ENCODE results near the gene SLC35B2.

The SLC35B2 gene, protein sequence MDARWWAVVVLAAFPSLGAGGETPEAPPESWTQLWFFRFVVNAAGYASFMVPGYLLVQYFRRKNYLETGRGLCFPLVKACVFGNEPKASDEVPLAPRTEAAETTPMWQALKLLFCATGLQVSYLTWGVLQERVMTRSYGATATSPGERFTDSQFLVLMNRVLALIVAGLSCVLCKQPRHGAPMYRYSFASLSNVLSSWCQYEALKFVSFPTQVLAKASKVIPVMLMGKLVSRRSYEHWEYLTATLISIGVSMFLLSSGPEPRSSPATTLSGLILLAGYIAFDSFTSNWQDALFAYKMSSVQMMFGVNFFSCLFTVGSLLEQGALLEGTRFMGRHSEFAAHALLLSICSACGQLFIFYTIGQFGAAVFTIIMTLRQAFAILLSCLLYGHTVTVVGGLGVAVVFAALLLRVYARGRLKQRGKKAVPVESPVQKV

DNA sequence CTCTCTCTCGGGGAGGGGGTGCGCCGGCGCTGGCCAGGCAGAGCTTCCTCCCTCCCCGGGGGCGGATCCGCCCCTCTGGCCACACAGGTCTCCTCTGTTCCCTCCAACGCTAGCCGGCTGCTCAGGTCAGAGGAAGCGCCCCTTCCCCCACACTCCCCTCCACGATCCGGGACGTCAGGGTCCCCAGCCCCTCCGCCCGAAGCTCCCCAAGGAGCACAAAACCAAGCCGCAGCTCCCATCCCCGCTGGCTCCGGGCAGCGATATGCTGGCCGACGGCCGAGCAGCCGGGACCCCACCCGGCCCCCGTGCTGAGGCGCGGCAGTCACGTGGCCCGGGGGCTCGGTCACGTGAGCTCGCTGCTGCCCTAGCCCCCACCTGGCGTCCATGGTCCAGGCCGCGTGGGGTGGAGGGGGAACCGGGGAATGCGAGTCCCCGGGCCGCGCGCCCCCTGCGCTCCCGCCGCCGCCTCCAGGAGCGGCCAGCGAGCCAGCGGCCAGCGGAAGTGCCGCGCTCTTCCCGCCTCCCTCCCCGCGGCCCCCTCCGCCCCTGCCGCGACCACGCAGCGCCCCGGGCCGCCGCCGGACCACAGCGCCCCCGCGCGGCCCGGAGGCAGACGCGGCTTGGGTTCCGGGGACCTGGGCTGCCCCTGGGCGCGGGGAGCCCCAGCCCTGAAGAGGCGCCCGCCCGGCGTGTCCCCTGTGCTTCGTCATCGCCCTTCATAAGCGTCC, at the start of gene SLC35B2:
Gene SLC35B2 (minus strand): TSS at position 504 of the 728 bp plus-strand sequence. CDS start 118 bp downstream, at position 386.
- DNase-seq: peak; percentile 89

DNA sequence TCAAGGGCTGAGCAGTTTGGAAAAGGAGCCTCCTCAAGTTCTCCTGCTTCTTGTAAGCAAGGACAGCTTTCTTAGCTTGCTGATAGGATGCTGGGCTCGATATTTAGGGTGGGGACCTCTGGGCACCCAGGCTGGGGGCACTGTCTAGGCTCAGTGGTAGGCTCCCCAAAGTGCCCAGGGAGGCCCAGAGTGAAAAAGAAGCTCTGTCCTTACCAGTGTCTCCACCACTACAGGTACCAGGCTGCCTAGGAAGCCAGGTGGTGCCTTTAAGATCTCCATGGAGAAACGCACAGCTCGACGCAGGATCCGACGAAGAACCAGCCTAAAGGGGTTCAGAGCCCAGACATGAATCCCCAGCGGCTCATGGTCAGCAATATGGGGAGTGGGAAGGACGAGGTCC, 49.4 kb upstream of the SLC35B2 start:
- no peak for DNase-seq

DNA sequence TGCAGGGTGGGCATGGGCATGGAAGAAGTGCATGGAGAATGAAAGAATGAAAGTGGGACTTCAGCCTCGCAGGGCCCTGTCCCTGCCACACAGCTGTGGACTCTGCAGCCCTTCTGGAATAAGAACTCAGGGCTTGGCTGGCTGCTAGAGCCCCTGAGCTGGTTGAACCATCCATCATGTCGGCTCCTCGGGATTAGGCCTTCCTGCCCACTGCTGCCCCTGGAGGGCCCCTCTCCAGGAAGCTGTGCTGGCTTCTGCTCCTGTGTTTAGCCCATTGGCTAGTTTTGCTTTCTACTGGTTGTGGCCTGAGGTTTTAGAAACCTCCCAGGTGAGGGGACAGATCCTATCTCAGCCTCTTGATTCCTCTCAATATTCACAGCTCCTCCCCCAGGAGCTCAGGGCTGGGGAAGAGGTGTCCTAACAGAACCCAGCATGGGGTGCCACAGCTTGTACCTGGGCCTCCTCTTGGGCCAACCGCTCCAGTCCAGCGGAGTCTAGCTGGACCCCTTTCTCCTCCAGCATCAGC, 47.9 kb upstream of the SLC35B2 start:
- no peak for DNase-seq

DNA sequence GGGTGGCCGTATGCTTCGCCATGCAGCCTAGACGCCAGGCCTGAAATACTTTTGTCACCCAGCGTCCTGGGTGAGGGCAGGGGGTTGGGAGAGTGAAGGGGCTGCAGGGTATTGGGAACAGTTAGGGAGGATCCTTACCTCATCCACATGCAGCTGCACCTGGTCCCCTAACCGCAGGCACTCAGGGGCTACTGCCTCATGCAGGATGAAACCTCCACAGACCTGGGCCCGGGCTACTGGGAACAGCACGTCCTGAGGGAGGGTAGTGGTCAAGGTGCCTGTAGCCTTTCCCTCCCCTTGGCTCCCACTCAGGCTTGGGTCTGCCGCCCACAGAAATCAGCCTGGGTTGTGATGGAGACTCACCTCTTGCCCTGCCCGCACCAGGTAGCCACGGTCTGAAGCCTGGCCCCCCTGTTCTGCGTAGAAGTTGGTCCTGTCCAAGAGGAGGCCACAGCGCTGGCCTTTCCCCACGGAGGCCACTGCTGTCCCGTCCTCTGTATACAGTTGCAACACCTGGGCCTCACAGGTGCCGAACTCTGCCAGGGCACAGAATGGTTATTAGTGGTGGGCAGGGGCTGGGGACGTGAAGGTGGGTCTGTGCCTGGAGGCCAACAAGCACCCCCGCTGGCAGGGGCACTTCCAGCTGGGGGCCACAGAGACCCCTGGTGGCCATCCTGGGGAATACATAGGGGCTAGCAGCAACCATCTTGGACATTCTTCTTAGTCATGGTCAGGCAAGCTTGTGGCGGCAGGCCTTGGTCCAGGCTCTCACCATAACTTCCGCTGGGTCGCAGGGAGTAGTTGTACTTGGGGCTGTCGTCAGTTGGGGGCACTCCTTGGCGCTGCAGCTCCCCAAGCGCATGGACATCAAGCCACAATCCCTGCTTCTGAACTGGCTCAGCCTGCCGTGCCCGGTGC, 47.2 kb upstream of the SLC35B2 start:
- peak; percentile 37 for DNase-seq

DNA sequence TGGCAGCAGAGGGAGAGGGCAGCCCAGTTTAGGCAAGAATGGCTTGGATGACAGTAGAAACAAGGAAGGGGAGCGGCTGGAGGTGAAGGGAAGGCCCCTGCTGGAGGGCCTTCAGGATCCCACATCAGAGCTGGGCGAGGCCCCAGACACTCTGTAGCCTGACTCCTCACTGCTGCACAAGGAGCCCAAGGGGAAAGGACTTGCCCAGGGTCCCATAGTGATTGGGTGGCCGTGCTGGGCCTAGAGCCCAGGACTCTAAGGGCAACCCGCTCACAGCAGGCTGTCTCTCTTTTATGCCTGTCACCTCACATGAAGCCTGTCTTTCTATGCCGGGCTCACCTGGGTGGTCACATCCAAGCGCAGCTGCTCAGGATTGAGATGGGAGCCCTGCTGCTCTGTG, 46.5 kb upstream of the SLC35B2 start:
- DNase-seq: no peak

DNA sequence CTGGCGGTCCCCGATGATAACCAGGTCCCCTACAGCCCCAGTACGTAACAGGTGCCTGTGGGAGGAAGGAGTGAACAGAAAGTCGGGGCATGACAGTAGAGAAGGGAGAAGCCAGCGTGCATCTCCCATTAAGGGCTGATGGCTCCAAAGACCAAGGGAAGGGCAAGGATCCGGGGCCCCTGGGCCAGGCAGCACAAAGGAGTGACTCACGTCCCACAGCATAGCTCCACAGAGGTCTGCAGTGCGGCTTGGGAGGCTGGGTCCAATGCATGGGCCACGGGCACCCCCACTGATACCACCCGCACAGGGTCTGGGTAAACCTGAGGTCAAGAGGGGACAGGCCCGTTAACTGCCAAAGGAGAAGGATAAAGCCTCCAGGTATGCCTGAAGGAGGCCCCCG, 45.5 kb upstream of the SLC35B2 start:
- no peak for DNase-seq

DNA sequence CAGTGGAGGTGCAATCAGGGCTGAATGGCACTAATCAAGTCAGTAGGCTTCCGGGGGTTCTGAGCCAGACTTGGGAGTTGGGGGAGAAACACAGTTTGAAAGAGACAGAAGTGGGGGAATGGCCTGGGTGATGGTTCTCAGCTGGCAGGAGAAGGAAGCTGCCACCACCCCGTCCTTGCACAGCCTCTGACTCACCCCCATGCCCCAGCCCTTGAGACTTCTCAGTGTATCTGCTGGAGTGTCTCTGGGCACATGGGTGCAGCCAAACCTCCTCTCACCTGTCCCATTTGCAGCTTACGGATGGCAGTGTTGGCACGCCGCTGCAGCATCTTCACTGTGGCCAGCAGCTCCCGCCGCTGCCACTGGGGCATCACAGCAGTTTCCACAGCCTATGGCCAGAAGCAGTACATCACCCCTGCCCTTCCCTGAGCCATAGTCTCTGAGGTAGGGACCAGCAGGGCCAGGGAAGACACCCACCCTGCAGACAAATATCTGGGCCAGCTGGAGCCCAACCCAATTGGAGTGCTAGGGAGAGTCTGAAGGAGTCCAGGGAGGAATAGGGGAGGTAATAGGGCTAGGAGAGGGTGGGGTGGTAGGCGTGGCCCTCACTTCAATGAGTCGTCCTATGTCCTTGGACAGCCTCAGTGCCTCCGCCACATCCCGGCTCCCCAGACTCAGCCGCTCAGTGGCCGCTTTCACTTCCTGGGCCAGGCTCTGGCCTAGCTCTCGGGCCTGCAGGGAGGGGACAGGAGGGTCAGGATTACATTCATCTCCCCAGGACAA, 44.6 kb upstream of the SLC35B2 start:
- no peak for DNase-seq

DNA sequence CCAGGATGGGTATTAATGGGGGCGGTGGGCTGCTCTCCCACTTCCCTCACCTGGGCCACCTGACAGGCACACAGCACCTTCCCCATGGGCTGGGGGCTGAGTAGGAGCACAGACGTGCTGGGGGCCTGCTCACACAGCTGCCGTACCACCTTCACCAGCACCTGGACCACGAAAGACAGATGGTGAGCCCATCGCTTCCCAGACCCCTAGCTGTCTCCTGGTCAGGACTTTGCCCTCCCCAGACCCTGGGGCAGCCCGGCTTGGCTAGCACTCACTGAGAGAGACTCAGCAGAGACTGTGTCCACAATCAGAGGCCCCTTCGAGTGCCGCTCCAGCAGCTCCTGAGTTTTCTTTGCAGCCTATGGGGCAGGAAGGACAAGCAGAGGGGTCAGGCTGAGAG, 43.8 kb upstream of the SLC35B2 start:
- no peak for DNase-seq

DNA sequence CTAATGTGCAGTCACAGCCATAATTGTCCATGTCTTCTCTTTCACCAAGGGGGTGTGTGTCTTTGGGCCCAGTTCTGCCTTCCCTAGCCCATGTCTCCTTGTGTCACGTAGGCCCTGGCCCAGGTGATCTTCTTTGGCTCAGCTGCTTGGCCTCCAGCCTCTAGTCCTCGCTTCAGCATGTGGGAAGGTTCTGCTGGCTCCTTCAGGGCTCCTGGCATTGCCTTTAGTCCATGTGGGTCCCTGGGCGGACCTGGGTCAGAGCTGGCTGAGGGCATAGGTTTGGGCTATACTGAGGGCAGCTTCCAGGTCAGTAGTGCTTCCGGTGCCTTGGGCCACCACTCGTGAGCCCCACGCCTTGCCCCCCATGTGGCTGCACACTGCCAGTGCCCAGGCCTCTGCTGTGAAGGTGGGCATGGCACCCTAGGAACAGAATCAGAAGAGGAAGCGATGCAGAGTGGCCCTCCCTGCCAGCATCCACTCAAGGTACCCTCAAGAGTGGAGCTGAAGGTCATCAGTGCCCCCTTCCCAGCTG, 43.0 kb upstream of the SLC35B2 start:
- DNase-seq: no peak

DNA sequence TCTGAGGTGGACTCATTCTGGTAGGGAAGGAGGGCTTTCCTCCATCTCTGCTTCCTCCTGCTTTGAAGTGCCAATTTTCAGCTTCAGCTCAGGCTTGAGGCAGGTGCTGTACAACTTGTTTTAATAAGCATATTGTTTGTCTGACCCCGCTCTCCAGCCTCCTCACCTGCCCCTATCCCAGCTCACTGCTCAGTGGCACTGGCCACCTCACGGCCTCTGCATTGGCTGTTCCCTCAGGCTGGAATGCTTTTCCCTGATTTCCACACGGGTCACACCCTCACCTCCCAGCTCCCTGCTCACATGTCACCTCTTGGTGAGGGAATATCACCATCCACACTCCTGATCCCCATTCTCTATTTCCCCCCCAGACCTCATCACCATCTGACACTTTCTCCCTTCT, 41.5 kb upstream of the SLC35B2 start:
- DNase-seq: no peak

DNA sequence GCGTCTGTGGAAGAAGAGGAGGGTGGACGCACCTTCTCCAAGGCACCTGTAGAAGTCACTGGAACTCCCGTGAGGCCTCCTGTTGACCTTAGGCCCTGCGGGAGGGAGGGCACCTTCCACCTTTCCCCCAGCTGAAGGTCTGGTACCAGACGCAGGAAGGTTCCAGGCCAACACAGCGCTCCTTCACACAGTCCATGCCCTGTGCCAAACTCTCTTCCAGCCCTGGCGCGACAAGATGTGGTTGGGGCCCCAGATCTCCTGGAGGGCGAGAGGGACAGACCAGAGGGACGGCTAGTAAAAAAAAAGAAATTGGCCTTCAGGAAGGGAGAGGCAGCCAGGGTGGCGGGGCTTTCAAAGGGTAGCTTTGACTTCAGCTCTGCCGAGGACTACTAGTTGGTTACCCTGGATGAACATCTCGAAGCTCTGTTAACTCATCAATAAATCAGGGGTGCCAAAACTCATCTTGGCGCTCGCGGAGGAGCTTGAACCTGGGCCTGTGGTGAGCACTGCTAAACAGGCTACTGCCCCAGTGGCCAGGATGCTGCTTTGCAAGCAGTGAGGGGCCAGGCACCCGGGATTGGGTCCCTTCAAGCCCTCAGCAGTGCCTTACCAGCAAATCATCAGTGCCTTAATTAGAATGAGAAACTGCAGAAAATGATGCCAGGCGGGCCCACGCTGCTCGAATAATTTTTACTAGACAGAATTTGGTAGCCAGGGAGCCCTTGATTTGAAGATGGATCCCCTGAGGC, 40.9 kb upstream of the SLC35B2 start:
- no peak for DNase-seq

DNA sequence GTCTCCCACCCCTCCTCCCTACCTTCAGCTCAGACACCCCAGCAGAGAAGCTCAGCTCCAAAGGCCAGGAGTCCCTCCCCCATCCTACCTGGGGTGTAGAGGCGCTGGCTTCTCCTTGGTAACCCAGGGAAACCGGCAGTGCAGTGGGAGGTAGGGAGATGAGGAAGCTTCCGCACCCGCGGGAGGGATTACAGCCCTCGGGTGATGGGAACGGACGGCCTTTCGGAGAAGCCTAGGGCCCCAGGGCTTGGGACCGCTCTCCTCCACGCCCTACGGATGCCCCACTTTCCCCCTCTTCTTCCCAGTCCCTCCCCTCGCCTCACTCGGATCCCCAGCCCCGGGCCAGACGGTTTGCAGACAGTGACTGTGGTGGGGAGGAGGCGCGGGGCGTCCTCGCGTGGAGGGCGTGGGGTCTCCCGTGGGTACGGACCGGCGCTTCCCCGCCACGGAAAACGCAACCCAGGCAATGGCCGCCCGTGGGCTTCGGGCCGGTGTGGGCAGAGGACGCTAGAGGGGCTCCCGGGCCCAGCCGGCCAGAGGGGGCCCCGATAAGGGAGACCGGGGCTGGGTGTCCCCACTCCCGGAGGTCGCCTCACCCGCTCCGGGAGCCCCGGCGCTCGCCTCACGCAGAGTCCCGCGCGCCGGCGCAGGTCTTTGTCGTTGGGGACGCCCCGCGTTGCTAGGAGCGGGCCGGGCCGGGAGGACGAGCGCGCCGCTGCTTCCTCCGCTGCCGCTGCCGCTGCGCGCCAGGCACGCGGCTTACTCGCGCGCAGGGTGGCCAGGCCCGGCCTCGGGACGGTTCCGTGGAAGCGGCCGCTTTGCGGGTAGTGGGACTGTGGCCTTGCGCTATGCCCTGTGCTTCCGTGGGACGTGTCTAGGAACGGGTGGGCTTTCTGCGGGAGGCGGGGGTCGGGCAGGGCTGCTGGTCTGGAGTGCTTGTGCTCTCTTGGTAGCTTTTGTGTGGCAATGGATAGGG, 40.0 kb upstream of the SLC35B2 start:
- peak; percentile 74 for DNase-seq

DNA sequence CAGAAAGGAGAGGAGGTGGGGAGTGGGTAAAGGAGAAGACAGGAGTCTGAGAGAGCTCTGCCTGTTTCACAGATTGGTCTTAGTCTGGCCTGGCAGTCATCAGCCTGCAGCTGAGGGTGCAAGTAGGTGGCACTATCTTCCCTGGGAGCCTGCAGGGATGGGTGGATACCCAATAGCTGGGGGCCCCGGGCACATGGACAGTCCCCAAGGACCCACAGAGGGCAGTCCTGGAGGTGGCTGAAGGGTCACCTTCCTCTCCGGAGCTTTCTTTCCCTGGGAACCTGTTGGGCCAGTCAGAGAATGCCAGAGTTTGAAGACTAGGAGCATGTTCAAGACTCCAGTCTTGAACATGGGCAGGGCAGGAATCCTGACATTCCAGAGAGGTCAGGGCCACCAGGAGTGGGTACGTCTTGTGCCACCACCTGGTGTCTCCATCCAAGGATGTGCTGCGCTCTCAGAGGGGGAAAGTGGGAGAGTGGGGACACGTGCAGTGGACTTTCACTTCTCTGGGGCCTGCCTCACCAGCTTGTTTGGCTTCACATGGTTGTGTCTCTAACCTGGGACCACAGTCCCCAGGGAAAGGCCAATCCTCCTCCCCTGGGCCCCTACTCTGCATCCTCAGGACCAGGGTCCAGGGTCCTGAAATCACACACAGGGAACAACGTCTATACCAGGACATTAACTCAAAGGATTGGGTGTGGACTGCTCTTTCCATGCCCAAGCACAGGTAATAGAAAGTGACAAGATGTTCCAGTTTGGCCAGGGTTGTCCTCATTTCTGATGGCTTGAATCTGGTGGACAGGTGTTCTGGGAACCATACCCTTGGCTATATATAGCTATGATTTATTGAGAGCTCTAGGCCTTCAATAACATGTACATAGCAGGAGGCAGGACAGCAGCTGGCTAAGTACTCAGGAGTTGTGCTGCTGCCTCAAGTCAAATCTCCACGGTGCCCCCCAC, 37.8 kb upstream of the SLC35B2 start:
- DNase-seq: no peak

DNA sequence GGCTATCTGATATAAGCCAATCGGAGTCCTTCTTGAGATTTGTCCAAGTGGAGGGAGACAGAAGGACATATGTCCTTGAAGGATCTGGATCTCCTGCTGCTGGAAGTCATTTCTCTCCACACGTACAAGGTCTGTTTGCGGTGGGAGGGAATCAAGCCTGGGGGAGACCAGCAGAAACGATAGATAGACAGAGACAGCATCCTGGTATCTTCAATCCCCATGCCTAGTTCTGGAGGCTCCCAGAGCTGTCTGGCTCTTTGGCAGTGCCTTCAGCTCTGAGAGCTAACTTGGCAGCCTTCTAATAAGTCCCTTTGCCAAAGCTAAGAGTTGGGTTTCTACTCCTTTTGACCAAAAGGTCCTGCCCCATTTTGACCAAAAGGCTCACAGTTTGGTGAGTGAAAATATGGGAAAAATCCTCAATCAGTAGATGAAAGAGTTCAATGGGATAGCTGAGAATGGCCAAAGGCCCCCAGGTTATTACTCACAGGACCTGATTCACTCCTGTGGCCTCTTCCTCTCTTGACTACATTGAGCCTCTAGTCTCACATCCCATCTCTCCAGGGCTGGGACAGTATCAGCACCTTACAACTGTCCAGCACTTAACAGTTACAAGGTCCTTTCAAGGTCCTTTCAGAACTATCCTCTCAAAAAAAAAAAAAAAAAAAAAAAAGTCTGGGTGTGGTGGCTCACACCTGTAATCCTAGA, 35.5 kb upstream of the SLC35B2 start:
- no peak for DNase-seq

DNA sequence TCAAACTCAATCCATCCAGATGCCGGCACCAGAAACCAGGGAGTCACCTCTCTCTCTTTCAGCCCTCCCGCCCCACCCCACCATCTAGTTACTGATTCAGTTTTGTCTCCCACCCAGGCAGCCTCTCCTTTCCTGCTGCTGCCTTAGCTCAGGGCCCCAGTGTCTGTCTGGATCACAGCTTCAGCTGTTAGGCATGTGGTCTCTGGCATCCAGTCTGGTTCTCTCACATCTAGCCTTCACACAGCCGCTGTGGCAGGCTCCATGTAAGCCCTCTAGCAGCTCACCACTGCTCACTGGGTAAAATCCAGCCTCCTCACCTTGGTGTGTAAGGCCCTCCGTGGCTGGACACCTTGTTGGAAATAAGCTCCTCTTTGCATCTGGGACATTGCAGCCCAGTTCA, 34.5 kb upstream of the SLC35B2 start:
- DNase-seq: no peak

DNA sequence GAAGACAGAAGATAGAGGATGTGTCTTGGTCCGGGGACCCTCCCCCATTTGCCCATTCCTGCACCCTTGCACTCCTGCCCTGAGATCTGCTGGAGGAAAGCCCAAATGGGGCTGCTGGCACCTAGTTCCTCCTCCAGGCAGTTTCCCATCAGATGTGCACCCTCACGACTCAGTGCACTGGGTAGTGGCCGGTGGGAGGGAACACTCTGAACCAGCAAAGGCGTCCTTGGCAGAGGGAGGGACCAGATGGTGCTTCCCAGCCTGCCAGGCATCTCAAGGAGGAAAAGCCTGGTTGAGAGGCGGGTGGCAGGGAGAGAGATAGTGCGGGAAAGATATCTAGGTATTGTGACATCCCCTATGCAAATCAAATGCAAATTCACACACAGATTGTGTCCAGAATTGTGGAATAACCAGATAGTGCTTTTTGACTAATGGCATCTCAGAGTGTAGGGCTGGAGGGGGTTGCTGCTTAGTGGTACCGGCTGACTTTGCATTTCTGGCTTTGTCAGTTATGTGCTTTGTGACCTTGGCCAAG, 32.5 kb upstream of the SLC35B2 start:
- no peak for DNase-seq

DNA sequence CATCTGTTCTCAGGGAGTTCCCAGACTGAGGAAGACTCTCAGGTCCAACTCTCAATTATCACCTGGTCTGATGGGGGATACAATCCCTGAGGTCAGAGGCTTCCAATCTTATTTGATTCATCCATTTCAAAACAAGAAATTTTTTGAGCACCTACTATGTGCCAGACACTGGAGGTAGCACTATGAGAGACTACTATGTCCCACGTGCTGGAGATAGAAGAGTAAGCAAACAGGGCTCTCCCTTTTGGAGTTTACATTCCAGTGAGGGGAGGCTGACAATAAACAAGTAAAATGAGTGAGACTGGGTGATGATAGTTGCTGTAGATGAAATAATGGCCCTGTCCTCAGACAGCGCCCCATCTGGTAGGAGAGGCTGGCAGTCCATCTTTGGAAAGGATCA, 29.4 kb upstream of the SLC35B2 start:
- no peak for DNase-seq

DNA sequence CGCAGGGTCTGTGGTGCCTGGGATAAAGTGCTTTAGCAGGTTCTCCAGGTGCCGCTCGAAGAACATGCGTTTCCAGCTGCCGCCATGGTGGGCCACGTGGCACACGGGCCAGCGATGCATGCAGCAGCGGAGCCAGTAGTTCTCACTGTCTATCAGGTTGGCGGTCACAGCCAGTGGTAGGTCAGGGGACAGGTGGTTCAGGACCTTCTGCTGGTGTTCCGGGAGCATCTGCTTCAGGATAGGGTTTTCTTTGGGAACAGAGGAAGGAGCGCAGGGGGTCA, 28.9 kb upstream of the SLC35B2 start:
- no peak for DNase-seq
